GM10248 (cell line): ENCODE data around the gene CD93.

ENCODE experiments used
- CTCF ChIA-PET: fragments of 300-600 bp; sonication (Branson Sonifier 250); formaldehyde crosslinking; extraction: SDS; loops from one replicate; lab custom pipeline; 2021; ENCODE audit warnings: antibody characterized with exemption; lab: Yijun Ruan, JAX
- POLR2A ChIA-PET: fragments of 350-650 bp; sonication (Branson Sonifier 250); formaldehyde crosslinking; extraction: SDS; loops from one replicate; lab custom pipeline; 2020; ENCODE audit warnings: antibody characterized with exemption; lab: Yijun Ruan, JAX
- DNase-seq: peaks from one replicate; pipeline ENCODE4 v3.0.0; 2012; ENCODE audit errors: extremely low spot score
- CTCF ChIP-seq: IDR thresholded peaks from 2 replicates; pipeline ENCODE4 v1.5.1; 2012; ENCODE audit warnings: mild to moderate bottlenecking, low read depth; ENCODE audit errors: extremely low read depth, missing control alignments, control extremely low read depth

CD93 gene

GRCh38 chr20:23039136-23039875 is 46.8 kb downstream of the CD93 start:
- no peak for TF ChIP-seq CTCF
- DNase-seq, result no peak
- POLR2A ChIA-PET, result no interaction called here
- CTCF ChIA-PET, result interaction anchor here (1.0 to 2.2 kb wide), 4 partner anchors 9 to 196 kb away, joined by 3 to 11 read pairs (median 4); no protein-coding TSS in a partner anchor

DNA sequence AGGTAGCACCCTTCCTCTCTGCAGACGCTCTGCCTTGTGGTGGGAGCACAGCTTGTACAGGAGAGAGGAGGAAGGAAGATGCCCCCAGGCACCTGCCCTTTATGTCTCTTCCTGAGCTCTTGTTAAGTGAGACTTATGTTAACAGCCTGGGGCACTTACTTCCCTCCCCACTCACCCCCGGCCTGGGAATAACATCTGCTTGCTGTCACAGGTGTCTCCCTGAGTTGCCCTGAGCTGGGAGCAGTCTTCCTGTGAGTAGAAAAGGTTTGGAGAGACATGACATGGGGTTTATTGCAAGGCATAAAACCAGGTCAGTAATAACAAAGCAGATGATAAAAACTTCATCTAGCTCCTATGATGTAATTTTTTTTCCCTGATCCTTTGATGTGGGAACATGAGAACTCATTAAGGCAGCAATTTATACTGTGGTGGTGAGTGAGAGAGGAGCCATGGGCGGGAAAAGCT is 49.1 kb downstream of the CD93 start:
- POLR2A ChIA-PET, result no interaction called here
- DNase-seq, result no peak
- CTCF ChIA-PET, result interaction anchor here (1.4 kb wide), 1 partner anchor 14 kb away, joined by 4 read pairs; no protein-coding TSS in a partner anchor
- no peak for TF ChIP-seq CTCF

DNA sequence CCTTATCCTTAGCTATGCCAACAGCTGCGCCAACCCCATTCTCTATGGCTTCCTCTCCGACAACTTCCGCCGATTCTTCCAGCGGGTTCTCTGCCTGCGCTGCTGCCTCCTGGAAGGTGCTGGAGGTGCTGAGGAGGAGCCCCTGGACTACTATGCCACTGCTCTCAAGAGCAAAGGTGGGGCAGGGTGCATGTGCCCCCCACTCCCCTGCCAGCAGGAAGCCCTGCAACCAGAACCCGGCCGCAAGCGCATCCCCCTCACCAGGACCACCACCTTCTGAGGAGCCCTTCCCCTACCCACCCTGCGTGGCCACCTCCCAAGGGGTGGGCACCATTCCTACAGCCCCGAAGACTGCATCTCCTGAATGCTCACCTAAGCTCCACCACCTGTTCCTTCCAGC is 49.8 kb downstream of the CD93 start:
- ChIA-PET POLR2A (no interaction called here), CTCF (interaction anchor here (1.4 kb wide), 1 partner anchor 15 kb away, joined by 4 read pairs; no protein-coding TSS in a partner anchor)
- no peak for DNase-seq
- no peak for TF ChIP-seq CTCF

DNA sequence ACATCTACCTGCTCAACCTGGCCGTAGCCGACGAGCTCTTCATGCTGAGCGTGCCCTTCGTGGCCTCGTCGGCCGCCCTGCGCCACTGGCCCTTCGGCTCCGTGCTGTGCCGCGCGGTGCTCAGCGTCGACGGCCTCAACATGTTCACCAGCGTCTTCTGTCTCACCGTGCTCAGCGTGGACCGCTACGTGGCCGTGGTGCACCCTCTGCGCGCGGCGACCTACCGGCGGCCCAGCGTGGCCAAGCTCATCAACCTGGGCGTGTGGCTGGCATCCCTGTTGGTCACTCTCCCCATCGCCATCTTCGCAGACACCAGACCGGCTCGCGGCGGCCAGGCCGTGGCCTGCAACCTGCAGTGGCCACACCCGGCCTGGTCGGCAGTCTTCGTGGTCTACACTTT is 50.4 kb downstream of the CD93 start:
- DNase-seq, result no peak
- CTCF ChIA-PET, result no interaction called here
- TF ChIP-seq CTCF, result no peak

GRCh38 chr20:23034721-23035671 is 51.1 kb downstream of the CD93 start, which contains the start of gene SSTR4:
Gene SSTR4, plus strand, starts transcription at chr20:23035312. Its CDS starts 172 bp downstream, at chr20:23035484.
- POLR2A ChIA-PET, result no interaction called here
- CTCF ChIA-PET, result no interaction called here
- no peak for TF ChIP-seq CTCF
- DNase-seq, result no peak

More for the DNA sequence above, 50.4 kb downstream of the CD93 start:
- POLR2A ChIA-PET, result no interaction called here

DNA sequence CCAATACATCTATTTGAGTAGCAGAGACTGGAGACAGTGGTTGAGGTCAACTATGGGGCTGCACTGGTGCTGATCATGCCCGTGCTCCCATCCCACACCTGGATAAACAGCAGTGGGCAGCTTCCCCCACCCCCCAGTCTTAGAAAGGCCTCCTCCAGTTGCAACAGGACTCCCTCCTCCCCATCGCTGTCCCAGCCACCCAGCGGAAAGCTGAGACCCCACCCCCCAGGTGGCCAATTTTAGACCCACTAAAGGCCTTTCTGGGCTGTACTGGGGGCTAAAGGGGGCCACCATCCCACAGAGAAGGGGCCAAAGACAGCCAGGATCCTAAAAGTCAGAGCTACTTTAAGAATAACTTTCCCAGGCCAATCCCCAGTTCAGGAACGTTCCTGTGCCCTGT is 52.2 kb downstream of the CD93 start:
- TF ChIP-seq CTCF, result no peak
- DNase-seq, result no peak
- CTCF ChIA-PET, result interaction anchor here (2.0 kb wide), 1 partner anchor 10 kb away, joined by 4 read pairs; no protein-coding TSS in a partner anchor
- POLR2A ChIA-PET, result no interaction called here
